GM12878 (cell line): ENCODE data around the gene PLA2G4E. TPM values are rescaled to one million over a fixed set of nuclear protein-coding genes. Genes with fewer than 3 reads are reported as not detected.
A peak's percentile ranks its signal among the peaks of the same experiment; 100 is the strongest.

ENCODE experiments used
- ATF7 ChIP-seq: fragments of 450-650 bp; IDR thresholded peaks from 2 replicates; pipeline ENCODE4 v1.6.1; 2016; ENCODE audit warnings: low read depth, mild to moderate bottlenecking
- BCL11A ChIP-seq: IDR thresholded peaks from 2 replicates; pipeline ENCODE4 v1.6.1; 2011; ENCODE audit warnings: low read depth, low read length
- BHLHE40 ChIP-seq, 2 experiments: fragments of 450-650 bp in 1 of 2; IDR thresholded peaks; 2 replicates each; pipeline ENCODE4 v1.6.1; 2011 to 2017; ENCODE audit warnings: low read depth in 2 of 2, borderline replicate concordance in 1 of 2, improper control_type of control experiment in 1 of 2, low read length in 1 of 2, mild to moderate bottlenecking in 1 of 2
- EED ChIP-seq: sonication (generic); IDR thresholded peaks from 2 replicates; pipeline ENCODE4 v1.6.1; 2016; ENCODE audit warnings: antibody characterized with exemption, low read depth
- EZH2 ChIP-seq: IDR thresholded peaks from 2 replicates; pipeline ENCODE4 v1.6.1; 2012; ENCODE audit warnings: low read depth, mild to moderate bottlenecking, control low read depth, inconsistent platforms, low read length, borderline replicate concordance; ENCODE audit not compliant: control insufficient read depth
- HCFC1 ChIP-seq: fragments of 150-350 bp; IDR thresholded peaks from 2 replicates; pipeline ENCODE4 v1.6.1; 2014; ENCODE audit warnings: low read length
- NFXL1 ChIP-seq: fragments of 450-650 bp; IDR thresholded peaks from 2 replicates; pipeline ENCODE4 v1.6.1; 2017; ENCODE audit warnings: antibody characterized with exemption, mild to moderate bottlenecking, borderline replicate concordance
- NRF1 ChIP-seq: conservative IDR thresholded peaks from 2 replicates; pipeline ENCODE4 v1.6.1; 2011; ENCODE audit warnings: mild to moderate bottlenecking, low read depth, low read length, improper control_type of control experiment
- RB1 ChIP-seq: fragments of 450-650 bp; formaldehyde crosslinking; IDR thresholded peaks from 2 replicates; pipeline ENCODE4 v1.6.1; 2017; ENCODE audit warnings: mild to moderate bottlenecking, borderline replicate concordance
- RCOR1 ChIP-seq: conservative IDR thresholded peaks from 2 replicates; pipeline ENCODE4 v1.6.1; 2012; ENCODE audit warnings: low read depth, low read length, improper control_type of control experiment
- SMC3 ChIP-seq: IDR thresholded peaks from 2 replicates; pipeline ENCODE4 v1.6.1; 2011; ENCODE audit warnings: low read length, improper control_type of control experiment, borderline replicate concordance
- SPI1 ChIP-seq: IDR thresholded peaks from 2 replicates; pipeline ENCODE4 v1.6.1; 2011; ENCODE audit warnings: low read depth, mild to moderate bottlenecking, low read length, moderate library complexity, borderline replicate concordance; ENCODE audit not compliant: insufficient read depth
- TBL1XR1 ChIP-seq: IDR thresholded peaks from 2 replicates; pipeline ENCODE4 v1.6.1; 2012; ENCODE audit warnings: low read depth, low read length, improper control_type of control experiment
- WRNIP1 ChIP-seq: IDR thresholded peaks from 2 replicates; pipeline ENCODE4 v1.6.1; 2011; ENCODE audit warnings: low read depth, low read length, improper control_type of control experiment, borderline replicate concordance
- ZNF207 ChIP-seq: fragments of 450-650 bp; IDR thresholded peaks from 2 replicates; pipeline ENCODE4 v1.6.1; 2014; ENCODE audit warnings: antibody characterized with exemption, mild to moderate bottlenecking, borderline replicate concordance
- ZNF217 ChIP-seq: fragments of 450-650 bp; IDR thresholded peaks from 2 replicates; pipeline ENCODE4 v1.6.1; 2017; ENCODE audit warnings: antibody characterized with exemption, mild to moderate bottlenecking
- ZNF24 ChIP-seq: fragments of 450-650 bp; IDR thresholded peaks from 2 replicates; pipeline ENCODE4 v1.6.1; 2017; ENCODE audit warnings: antibody characterized with exemption, mild to moderate bottlenecking
- polyA plus RNA-seq, 11 experiments: library from polyadenylated mRNA; depleted of rRNA in 4 of 11; unstranded in 6 of 11; stranded (reverse) in 5 of 11; fragments of >200 nt; fragmentation: Nextera tagmentation in 4 of 11; fragmentation: Illumina TruSeq in 1 of 11; extraction: Ambion mirVana in 4 of 11; extraction: Trizol in 1 of 11; gene quantifications; 1 replicate in 1 of 11; 2 replicates in 10 of 11; pipeline versions ENCODE4 v1.2.1 to v1.2.3, GENCODE V29; 2011 to 2016; ENCODE audit warnings: inconsistent platforms in 2 of 11, missing spikeins in 2 of 11, low read depth in 1 of 11
- total RNA-seq, 4 experiments: library from RNA; depleted of rRNA in 3 of 4; stranded (reverse); fragments of >200 nt in 3 of 4; fragmentation: Illumina TruSeq in 1 of 4; extraction: Trizol in 1 of 4; gene quantifications; 2 replicates each; pipeline versions ENCODE4 v1.2.1 to v1.2.3, GENCODE V29; 2013 to 2021
- TF ChIP-seq, protein P1 (sequence below): fragments of 450-650 bp; IDR thresholded peaks from 2 replicates; pipeline ENCODE4 v1.6.1; 2017; ENCODE audit warnings: mild to moderate bottlenecking, moderate library complexity
- TF ChIP-seq, protein P2 (sequence below): IDR thresholded peaks from 2 replicates; pipeline ENCODE4 v1.6.1; 2011; ENCODE audit warnings: low read depth, mild to moderate bottlenecking, low read length, moderate library complexity, borderline replicate concordance; ENCODE audit errors: extremely low read depth
- TF ChIP-seq, protein P3 (sequence below): fragments of 450-650 bp; IDR thresholded peaks from 2 replicates; pipeline ENCODE4 v1.6.1; 2017; ENCODE audit warnings: mild to moderate bottlenecking, low read depth, inconsistent platforms; ENCODE audit not compliant: poor library complexity, severe bottlenecking
- TF ChIP-seq, protein P4 (sequence below): fragments of 450-650 bp; IDR thresholded peaks from 2 replicates; pipeline ENCODE4 v1.6.1; 2016; ENCODE audit warnings: mild to moderate bottlenecking, moderate library complexity, borderline replicate concordance

The PLA2G4E gene
- total and polyA plus RNA-seq, 10 of the 15 experiments (the other 5 are each of a cell fraction or from before 2014, with no cell fraction given): 0.05 to 0.32 (median 0.06) TPM; not detected in 5

DNA sequence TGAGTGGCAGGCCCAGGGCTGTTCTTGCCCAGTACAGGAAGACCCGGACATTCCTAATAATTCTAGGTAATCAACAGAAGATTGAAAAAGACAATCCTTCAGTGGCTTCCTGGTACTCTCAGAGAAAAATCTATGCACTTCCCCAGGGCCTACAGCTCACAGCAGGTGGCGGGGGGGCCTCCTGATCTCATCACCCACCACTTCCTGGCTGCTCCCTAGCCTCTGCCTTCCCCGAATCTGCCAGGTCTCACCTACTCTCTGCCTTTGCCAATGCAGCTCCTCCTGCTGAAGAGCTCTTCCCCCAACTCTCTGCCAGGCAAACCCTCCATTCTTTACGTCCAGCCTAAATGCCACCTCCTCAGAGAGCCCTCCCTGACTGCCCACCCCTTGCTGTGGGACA, 86.0 kb downstream of the PLA2G4E start (continued):
- TF ChIP-seq, protein P1, sequence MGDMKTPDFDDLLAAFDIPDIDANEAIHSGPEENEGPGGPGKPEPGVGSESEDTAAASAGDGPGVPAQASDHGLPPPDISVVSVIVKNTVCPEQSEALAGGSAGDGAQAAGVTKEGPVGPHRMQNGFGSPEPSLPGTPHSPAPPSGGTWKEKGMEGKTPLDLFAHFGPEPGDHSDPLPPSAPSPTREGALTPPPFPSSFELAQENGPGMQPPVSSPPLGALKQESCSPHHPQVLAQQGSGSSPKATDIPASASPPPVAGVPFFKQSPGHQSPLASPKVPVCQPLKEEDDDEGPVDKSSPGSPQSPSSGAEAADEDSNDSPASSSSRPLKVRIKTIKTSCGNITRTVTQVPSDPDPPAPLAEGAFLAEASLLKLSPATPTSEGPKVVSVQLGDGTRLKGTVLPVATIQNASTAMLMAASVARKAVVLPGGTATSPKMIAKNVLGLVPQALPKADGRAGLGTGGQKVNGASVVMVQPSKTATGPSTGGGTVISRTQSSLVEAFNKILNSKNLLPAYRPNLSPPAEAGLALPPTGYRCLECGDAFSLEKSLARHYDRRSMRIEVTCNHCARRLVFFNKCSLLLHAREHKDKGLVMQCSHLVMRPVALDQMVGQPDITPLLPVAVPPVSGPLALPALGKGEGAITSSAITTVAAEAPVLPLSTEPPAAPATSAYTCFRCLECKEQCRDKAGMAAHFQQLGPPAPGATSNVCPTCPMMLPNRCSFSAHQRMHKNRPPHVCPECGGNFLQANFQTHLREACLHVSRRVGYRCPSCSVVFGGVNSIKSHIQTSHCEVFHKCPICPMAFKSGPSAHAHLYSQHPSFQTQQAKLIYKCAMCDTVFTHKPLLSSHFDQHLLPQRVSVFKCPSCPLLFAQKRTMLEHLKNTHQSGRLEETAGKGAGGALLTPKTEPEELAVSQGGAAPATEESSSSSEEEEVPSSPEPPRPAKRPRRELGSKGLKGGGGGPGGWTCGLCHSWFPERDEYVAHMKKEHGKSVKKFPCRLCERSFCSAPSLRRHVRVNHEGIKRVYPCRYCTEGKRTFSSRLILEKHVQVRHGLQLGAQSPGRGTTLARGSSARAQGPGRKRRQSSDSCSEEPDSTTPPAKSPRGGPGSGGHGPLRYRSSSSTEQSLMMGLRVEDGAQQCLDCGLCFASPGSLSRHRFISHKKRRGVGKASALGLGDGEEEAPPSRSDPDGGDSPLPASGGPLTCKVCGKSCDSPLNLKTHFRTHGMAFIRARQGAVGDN: no peak
- TF ChIP-seq NFXL1 (no peak), BCL11A (no peak), ZNF24 (no peak), ATF7 (peak; percentile 37; the same call in 1 of the 2 replicates), SMC3 (peak; percentile 14; the same call in 1 of the 2 replicates), TBL1XR1 (no peak), EZH2 (no peak), NRF1 (no peak), RB1 (no peak), RCOR1 (no peak), ZNF217 (no peak), WRNIP1 (no peak), EED (peak; percentile 25; the same call in 1 of the 2 replicates), HCFC1 (no peak), SPI1 (peak; percentile 51; the same call in 1 of the 2 replicates), ZNF207 (no peak), BHLHE40 (IDR thresholded peaks at IDR 0.05; ENCODE audit: borderline replicate concordance in 1 of 2, low read depth in 2 of 2, low read length in 1 of 2) (no peak)
- TF ChIP-seq, protein P2, sequence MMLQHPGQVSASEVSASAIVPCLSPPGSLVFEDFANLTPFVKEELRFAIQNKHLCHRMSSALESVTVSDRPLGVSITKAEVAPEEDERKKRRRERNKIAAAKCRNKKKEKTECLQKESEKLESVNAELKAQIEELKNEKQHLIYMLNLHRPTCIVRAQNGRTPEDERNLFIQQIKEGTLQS: no peak
- TF ChIP-seq, protein P3, sequence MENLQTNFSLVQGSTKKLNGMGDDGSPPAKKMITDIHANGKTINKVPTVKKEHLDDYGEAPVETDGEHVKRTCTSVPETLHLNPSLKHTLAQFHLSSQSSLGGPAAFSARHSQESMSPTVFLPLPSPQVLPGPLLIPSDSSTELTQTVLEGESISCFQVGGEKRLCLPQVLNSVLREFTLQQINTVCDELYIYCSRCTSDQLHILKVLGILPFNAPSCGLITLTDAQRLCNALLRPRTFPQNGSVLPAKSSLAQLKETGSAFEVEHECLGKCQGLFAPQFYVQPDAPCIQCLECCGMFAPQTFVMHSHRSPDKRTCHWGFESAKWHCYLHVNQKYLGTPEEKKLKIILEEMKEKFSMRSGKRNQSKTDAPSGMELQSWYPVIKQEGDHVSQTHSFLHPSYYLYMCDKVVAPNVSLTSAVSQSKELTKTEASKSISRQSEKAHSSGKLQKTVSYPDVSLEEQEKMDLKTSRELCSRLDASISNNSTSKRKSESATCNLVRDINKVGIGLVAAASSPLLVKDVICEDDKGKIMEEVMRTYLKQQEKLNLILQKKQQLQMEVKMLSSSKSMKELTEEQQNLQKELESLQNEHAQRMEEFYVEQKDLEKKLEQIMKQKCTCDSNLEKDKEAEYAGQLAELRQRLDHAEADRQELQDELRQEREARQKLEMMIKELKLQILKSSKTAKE: no peak
- TF ChIP-seq, protein P4, sequence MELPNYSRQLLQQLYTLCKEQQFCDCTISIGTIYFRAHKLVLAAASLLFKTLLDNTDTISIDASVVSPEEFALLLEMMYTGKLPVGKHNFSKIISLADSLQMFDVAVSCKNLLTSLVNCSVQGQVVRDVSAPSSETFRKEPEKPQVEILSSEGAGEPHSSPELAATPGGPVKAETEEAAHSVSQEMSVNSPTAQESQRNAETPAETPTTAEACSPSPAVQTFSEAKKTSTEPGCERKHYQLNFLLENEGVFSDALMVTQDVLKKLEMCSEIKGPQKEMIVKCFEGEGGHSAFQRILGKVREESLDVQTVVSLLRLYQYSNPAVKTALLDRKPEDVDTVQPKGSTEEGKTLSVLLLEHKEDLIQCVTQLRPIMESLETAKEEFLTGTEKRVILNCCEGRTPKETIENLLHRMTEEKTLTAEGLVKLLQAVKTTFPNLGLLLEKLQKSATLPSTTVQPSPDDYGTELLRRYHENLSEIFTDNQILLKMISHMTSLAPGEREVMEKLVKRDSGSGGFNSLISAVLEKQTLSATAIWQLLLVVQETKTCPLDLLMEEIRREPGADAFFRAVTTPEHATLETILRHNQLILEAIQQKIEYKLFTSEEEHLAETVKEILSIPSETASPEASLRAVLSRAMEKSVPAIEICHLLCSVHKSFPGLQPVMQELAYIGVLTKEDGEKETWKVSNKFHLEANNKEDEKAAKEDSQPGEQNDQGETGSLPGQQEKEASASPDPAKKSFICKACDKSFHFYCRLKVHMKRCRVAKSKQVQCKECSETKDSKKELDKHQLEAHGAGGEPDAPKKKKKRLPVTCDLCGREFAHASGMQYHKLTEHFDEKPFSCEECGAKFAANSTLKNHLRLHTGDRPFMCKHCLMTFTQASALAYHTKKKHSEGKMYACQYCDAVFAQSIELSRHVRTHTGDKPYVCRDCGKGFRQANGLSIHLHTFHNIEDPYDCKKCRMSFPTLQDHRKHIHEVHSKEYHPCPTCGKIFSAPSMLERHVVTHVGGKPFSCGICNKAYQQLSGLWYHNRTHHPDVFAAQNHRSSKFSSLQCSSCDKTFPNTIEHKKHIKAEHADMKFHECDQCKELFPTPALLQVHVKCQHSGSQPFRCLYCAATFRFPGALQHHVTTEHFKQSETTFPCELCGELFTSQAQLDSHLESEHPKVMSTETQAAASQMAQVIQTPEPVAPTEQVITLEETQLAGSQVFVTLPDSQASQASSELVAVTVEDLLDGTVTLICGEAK: no peak
